GM12878 (cell line): ENCODE measurements around the gene BCL11A. TPM values are rescaled to one million over a fixed set of nuclear protein-coding genes. Genes with fewer than 3 reads are reported as not detected.

Experiments used
- ATAC-seq: fragments of 200-7000 bp; cut with Tn5 transposase; 3 replicates; pipeline ENCODE4 v1.9.1; 2020; ENCODE audit warnings: mild to moderate bottlenecking, moderate library complexity
- BruUV-seq: library from RNA; stranded (reverse); fragments of 400-500 nt; replicated peaks from 2 replicates; lab custom pipeline; 2021; lab: Mats Ljungman, UMichigan
- CTCF ChIA-PET: fragments of 300-600 bp; sonication (Branson Sonifier 250); formaldehyde crosslinking; extraction: SDS; loops from one replicate; lab custom pipeline; 2021; ENCODE audit warnings: inconsistent platforms; lab: Yijun Ruan, JAX
- POLR2A ChIA-PET: fragments of 350-600 bp; formaldehyde crosslinking; extraction: SDS; loops from one replicate; lab custom pipeline; 2021; ENCODE audit warnings: inconsistent platforms; lab: Charles Lee
- RAD21 ChIA-PET: fragments of 300-600 bp; sonication (Branson Sonifier 250); formaldehyde crosslinking; loops from one replicate; lab custom pipeline; 2023; ENCODE audit warnings: antibody characterized with exemption; ENCODE audit not compliant: unreplicated experiment; lab: Charles Lee
- SMC1A ChIA-PET: fragments of 300-600 bp; sonication (Branson Sonifier 250); formaldehyde crosslinking; loops from one replicate; lab custom pipeline; 2023; ENCODE audit not compliant: unreplicated experiment, uncharacterized antibody; lab: Charles Lee
- DNase-seq: peaks from one replicate; pipeline ENCODE4 v3.0.0-alpha.2; 2011; ENCODE audit warnings: low read depth, low spot score
- FAIRE-seq: peaks from 3 replicates; lab custom pipeline; 2011; peaks lifted over from hg19 to GRCh38; lab: Jason Lieb, UNC
- H2AFZ ChIP-seq: 2 replicates; pipeline ENCODE4 v1.6.0; 2011; ENCODE audit warnings: low read depth, low read length, control low read depth; ENCODE audit not compliant: control insufficient read depth
- H3K27ac ChIP-seq: 2 replicates; pipeline ENCODE4 v1.5.1; 2011; ENCODE audit warnings: control low read depth; ENCODE audit not compliant: control insufficient read depth, insufficient read depth
- H3K27me3 ChIP-seq, 2 experiments: replicated peaks in 1 of 2; 2 replicates each; pipeline versions ENCODE4 v1.6.0 to v1.6.1; 2011; ENCODE audit warnings: low read length in 1 of 2; ENCODE audit not compliant: control insufficient read depth in 2 of 2, insufficient read depth in 2 of 2
- H3K36me3 ChIP-seq, 2 experiments: 2 replicates each; pipeline ENCODE4 v1.5.1; 2011; ENCODE audit warnings: low read length in 1 of 2; ENCODE audit not compliant: control insufficient read depth in 2 of 2, insufficient read depth in 2 of 2
- H3K4me1 ChIP-seq: 2 replicates; pipeline ENCODE4 v1.6.1; 2011; ENCODE audit warnings: mild to moderate bottlenecking, low read length, moderate library complexity, mixed read lengths; ENCODE audit not compliant: control insufficient read depth, insufficient read depth
- H3K4me2 ChIP-seq: 2 replicates; pipeline ENCODE4 v1.6.0; 2011; ENCODE audit warnings: control low read depth; ENCODE audit not compliant: control insufficient read depth, insufficient read depth
- H3K4me3 ChIP-seq: fragments of 200-600 bp; sonication (generic); 2 replicates; pipeline ENCODE4 v1.5.1; 2016
- H3K79me2 ChIP-seq: 2 replicates; pipeline ENCODE4 v1.6.0; 2011; ENCODE audit warnings: low read length; ENCODE audit not compliant: control insufficient read depth, insufficient read depth
- H3K9ac ChIP-seq: 2 replicates; pipeline ENCODE4 v1.8.0; 2011; ENCODE audit warnings: low read length, control low read depth, mixed read lengths; ENCODE audit not compliant: control insufficient read depth, insufficient read depth
- H3K9me3 ChIP-seq: replicated peaks from 3 replicates; pipeline ENCODE4 v1.5.1; 2011; ENCODE audit warnings: mild to moderate bottlenecking, low read length; ENCODE audit not compliant: control insufficient read depth, insufficient read depth
- H4K20me1 ChIP-seq: 2 replicates; pipeline ENCODE4 v1.6.0; 2011; ENCODE audit not compliant: control insufficient read depth, insufficient read depth
- EGR1 ChIP-seq, 2 experiments: IDR thresholded peaks; 1 replicate in 1 of 2; 2 replicates in 1 of 2; pipeline ENCODE4 v1.6.1; 2011 to 2012; ENCODE audit warnings: low read depth in 2 of 2, low read length in 2 of 2, borderline replicate concordance in 1 of 2, mild to moderate bottlenecking in 1 of 2, moderate library complexity in 1 of 2
- JUND ChIP-seq: IDR thresholded peaks from 2 replicates; pipeline ENCODE4 v1.6.1; 2012; ENCODE audit warnings: low read depth, mild to moderate bottlenecking, low read length, improper control_type of control experiment, moderate library complexity
- MTA3 ChIP-seq: IDR thresholded peaks from 2 replicates; pipeline ENCODE4 v1.6.1; 2012; ENCODE audit warnings: low read length, inconsistent platforms, borderline replicate concordance
- MXI1 ChIP-seq: fragments of 150-350 bp; IDR thresholded peaks from 2 replicates; pipeline ENCODE4 v1.6.1; 2011; ENCODE audit warnings: low read depth, mild to moderate bottlenecking, inconsistent platforms, low read length, improper control_type of control experiment
- RAD21 ChIP-seq: IDR thresholded peaks from 2 replicates; pipeline ENCODE4 v1.6.1; 2011; ENCODE audit warnings: mild to moderate bottlenecking, low read depth, low read length, moderate library complexity; ENCODE audit not compliant: insufficient read depth
- SUPT20H ChIP-seq: IDR thresholded peaks from 2 replicates; pipeline ENCODE4 v1.6.1; 2011; ENCODE audit warnings: low read depth, mild to moderate bottlenecking, low read length, moderate library complexity, borderline replicate concordance; ENCODE audit not compliant: control insufficient read depth
- TAF1 ChIP-seq: IDR thresholded peaks from 2 replicates; pipeline ENCODE4 v1.6.1; 2011; ENCODE audit warnings: mild to moderate bottlenecking, low read depth, low read length, borderline replicate concordance
- YY1 ChIP-seq: IDR thresholded peaks from 2 replicates; pipeline ENCODE4 v1.6.1; 2011; ENCODE audit warnings: low read depth, mild to moderate bottlenecking, low read length
- ZNF217 ChIP-seq: fragments of 450-650 bp; IDR thresholded peaks from 2 replicates; pipeline ENCODE4 v1.6.1; 2017; ENCODE audit warnings: antibody characterized with exemption, mild to moderate bottlenecking
- WGBS: methylation state at CpG from one replicate; pipeline ENCODE4 v1.1.6; 2016; ENCODE audit warnings: low lambda C conversion rate; ENCODE audit not compliant: insufficient replicate concordance, insufficient coverage; ENCODE audit errors: missing lambda C conversion rate; 5-methylcytosine and 5-hydroxymethylcytosine counted together
- in situ Hi-C: fragments of 300-500 bp; cut with MboI; formaldehyde crosslinking; loops from 9 replicates; pipeline ENCODE4 v1.14.3; 2018; ENCODE audit warnings: mixed read lengths
- intact Hi-C: fragments of 100-400 bp; cut with micrococcal nuclease; formaldehyde crosslinking; loops from one replicate; pipeline ENCODE4 v1.14.2; 2022; ENCODE audit not compliant: unreplicated experiment
- polyA plus RNA-seq, 11 experiments: library from polyadenylated mRNA; depleted of rRNA in 4 of 11; unstranded in 6 of 11; stranded (reverse) in 5 of 11; fragments of >200 nt; fragmentation: Nextera tagmentation in 4 of 11; fragmentation: Illumina TruSeq in 1 of 11; extraction: Ambion mirVana in 4 of 11; extraction: Trizol in 1 of 11; gene quantifications; 1 replicate in 1 of 11; 2 replicates in 10 of 11; pipeline versions ENCODE4 v1.2.1 to v1.2.3, GENCODE V29; 2011 to 2016; ENCODE audit warnings: inconsistent platforms in 2 of 11, missing spikeins in 2 of 11, low read depth in 1 of 11
- total RNA-seq, 4 experiments: library from RNA; depleted of rRNA in 3 of 4; stranded (reverse); fragments of >200 nt in 3 of 4; fragmentation: Illumina TruSeq in 1 of 4; extraction: Trizol in 1 of 4; gene quantifications; 2 replicates each; pipeline versions ENCODE4 v1.2.1 to v1.2.3, GENCODE V29; 2013 to 2021

The BCL11A gene
- total and polyA plus RNA-seq, 10 of the 15 experiments (the other 5 are each of a cell fraction or from before 2014, with no cell fraction given), result 7.5 to 26.6 (median 11.1) TPM; not detected in 1

DNA sequence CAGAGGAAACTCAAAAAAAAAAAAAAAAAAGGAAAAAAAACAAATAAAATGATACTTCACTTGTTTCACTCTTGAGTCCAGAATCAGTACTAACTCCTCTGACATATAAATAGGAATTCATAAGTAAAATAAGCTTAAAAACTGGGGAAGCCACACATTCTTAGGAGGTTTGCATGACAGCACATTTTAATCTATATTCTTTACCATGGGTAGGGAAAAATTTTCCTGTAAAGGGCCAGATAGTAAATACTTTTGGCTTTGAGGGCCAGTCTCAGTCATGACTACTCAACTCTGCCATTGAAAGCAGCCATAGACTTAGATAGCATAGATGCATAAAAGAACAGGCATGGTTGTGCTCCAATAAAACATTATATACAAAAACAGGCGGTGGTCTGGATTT lies 145.2 kb downstream of the BCL11A start (continued):
- no peak for TF ChIP-seq MTA3
- TF ChIP-seq EGR1 (IDR thresholded peaks at IDR 0.05; ENCODE audit: borderline replicate concordance in 1 of 2, low read depth in 2 of 2, low read length in 2 of 2), result no peak
- TF ChIP-seq TAF1, result no peak
- no peak for TF ChIP-seq MXI1
- no peak for TF ChIP-seq RAD21
- no peak for TF ChIP-seq ZNF217

DNA sequence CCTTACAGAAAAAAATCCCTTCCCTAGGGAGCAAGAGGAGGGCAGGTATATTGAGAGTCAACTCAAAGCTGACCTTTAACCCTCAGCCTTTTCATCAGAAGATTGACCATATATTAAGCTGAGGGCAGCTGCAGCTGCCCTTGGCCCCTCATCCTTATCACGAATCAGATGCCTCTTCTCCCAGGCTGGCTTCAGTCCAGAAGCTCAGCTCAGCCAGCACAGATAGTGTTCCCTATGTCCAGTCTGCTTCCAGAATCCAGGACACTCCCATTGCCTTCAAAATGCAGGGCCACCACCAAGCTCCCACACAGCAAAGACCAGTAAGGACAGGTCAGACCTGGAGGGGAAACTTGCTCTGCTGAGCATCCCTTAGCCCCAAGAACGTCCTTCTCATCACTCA lies 146.1 kb downstream of the BCL11A start:
- ATAC-seq (no peak), FAIRE-seq (no peak), DNase-seq (no peak)
- no TSS peak for BruUV-seq
- Histone ChIP-seq H3K4me3 (no peak overlapping the region), H3K27me3 (no peaks in the 10 kb centered on the region; a peak in 1 of 4 replicates), H4K20me1 (no peaks in the 10 kb centered on the region), H3K27ac (no peak overlapping the region), H3K9me3 (no peaks in the 10 kb centered on the region), H2AFZ (no peak overlapping the region), H3K4me2 (no peak overlapping the region), H3K9ac (no peak overlapping the region), H3K4me1 (peaks cover 16% of the 10 kb centered on the region), H3K79me2 (no peaks in the 10 kb centered on the region), H3K36me3 (no peaks in the 10 kb centered on the region)
- ChIA-PET POLR2A (no interaction called here), CTCF (interaction anchor here (0.6 to 1.7 kb wide), 2 partner anchors 32 to 267 kb away, joined by 3 to 8 read pairs; no protein-coding TSS in a partner anchor), RAD21 (interaction anchor here (0.7 to 0.9 kb wide), 2 partner anchors 39 to 386 kb away, joined by 3 to 5 read pairs; no protein-coding TSS in a partner anchor), SMC1A (interaction anchor here (0.5 to 1.8 kb wide), 4 partner anchors 9 to 512 kb away, joined by 3 to 6 read pairs (median 4); no protein-coding TSS in a partner anchor)
- in situ Hi-C loops, result no loop called here
- TF ChIP-seq SUPT20H, result no peak
- TF ChIP-seq YY1, result no peak
- TF ChIP-seq JUND, result no peak
- intact Hi-C loops, result no loop called here
- WGBS, result 2% methylated on average over 2 of the region's 2 CpGs
